Stimulated activated CD4-positive, alpha-beta T cell treated with anti-CD3 and anti-CD28 coated beads, TNF-alpha, amount 100 ng/mL, for 1 hour (primary cell): Measurements from ENCODE around the gene DLG2.
"Not testable (repeated sequence)": the region's sequence is repeated elsewhere in the genome, so short reads cannot be mapped to it uniquely, and the experiment has no call there.

ENCODE experiments used
- DNase-seq, 3 donors: peaks; one replicate each; pipeline ENCODE4 v3.0.0-alpha.2; 2020; ENCODE audit warnings: low read depth in 3 of 3, low spot score in 1 of 3

The DLG2 gene

GRCh38 chr11:84795698-84796097 is 831.4 kb downstream of the DLG2 start:
- no peak for DNase-seq

DNA sequence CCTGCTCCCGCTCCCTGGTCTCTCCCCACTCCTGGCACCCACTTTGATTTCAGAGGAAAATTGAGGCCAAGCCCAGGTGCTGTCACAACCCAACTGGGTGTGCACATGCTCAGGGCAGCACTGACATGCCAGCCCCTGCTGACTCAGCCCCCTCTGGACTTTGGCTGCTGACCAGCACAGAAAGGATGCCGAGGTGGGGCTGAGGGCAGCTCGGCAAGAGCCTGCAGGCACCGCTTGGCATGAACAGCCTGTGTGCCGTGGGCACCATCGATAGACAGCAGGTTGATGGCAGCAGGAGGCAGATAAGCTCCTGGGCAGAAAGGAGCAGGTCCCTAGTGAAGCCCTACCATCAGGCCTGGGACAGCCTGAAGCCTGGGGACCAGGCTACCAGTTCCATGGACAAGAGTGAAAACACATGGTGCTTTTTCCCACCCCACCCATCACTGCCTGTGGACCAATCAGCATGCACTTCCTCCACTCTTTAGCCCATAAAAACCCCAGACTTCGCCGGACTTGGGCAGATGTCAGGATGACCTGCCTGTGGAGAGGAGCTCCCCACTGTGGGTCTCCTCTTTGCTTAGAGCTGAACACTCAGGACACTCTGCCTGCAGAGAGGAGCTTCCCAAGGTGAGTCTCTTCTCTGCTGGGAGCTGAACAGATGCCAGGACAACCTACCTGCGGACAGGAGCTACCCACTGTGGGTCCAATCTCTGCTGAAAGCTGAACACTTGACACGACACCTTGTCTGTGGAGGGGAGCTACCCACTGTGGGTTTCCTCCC is 832.3 kb downstream of the DLG2 start:
- no peak for DNase-seq

GRCh38 chr11:84793318-84793717 is 833.8 kb downstream of the DLG2 start:
- DNase-seq: no peak

DNA sequence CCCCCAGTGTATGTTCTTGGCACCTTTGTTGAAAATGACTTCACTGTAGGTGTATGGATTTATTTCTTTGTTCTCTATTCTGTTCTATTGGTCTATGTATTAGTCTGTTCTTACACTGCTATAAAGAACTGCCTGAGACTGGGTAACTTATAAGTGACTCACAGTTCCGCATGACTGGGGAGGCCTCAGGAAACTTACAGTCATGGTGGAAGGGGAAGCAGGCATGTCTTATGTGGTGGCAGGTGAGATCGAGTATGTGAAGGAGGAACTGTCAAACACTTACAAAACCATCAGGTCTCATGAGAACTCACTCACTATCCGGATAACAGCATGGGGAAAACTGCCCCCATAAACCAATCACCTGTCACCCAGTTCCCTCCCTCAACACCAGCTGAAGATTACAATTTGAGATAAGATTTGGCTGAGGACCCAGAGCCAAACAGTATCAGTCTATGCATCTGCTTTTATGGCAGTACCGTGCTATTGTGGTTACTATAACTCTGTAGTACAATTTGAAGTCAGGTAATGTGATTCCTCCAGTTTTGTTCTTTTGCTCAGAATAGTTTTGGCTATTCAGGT is 836.2 kb downstream of the DLG2 start:
- DNase-seq: no peak

DNA sequence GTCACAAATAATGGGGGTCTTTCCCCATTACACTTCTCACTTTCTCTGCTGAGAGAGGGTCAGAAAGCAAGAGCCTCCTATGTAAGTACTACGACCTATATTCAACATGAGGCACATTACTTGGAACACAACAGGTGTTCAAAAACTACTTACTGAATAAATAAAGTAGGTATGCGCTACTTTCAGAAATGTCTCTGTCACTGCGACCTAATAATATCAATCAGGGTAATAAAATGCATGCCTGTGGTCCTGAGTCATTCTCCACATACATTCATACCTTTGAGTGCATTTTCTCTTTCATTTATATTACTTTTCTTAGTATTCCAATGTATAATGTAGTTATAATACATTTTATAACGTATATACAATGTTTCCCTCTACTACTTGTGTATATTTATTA is 838.9 kb downstream of the DLG2 start:
- no peak for DNase-seq

DNA sequence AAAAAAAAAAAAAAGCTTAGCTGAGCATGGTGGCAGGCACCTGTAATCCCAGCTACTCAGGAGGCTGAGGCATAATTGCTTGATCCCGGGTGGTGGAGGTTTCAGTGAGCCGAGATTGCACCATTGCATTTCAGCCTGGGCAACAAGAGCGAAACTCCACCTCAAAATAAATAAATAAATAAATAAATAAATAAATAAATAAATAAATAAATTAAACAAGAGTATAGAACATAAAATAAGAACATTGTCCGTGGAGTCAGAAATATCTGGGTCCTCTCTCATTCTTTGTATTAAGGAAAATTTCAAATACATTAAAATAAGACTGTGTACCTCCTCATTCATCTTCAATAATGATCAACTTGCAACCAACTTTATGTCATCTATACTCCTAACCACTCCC is 843.0 kb downstream of the DLG2 start:
- DNase-seq: not testable (repeated sequence)

GRCh38 chr11:84780689-84781293 is 846.4 kb downstream of the DLG2 start:
- DNase-seq: no peak

GRCh38 chr11:84775503-84775902 is 851.6 kb downstream of the DLG2 start:
- DNase-seq: no peak

- no peak for DNase-seq
These were observed 863.2 kb downstream of the DLG2 start for GRCh38 chr11:84763931-84764330.

DNA sequence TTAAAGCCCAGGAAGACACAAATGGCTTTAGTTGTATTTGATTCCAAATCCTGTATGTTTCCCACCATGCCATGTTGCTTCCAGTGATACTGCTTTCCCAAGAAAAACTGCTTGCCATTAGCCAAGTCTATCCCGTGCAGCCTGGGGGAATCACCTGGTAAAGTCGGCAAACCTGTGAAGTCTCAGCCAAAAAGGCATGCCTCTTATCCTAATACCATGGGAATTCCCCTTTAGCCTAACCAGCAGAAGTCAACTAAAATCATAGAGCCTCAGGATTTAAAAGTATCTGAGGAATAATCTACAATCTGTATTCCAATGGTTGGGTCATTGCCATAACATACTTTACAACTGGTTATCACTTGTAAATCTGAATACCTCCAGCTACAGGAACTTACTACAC is 869.4 kb downstream of the DLG2 start:
- DNase-seq: no peak

- no peak for DNase-seq
These were observed 875.8 kb downstream of the DLG2 start for GRCh38 chr11:84751371-84751770.

DNA sequence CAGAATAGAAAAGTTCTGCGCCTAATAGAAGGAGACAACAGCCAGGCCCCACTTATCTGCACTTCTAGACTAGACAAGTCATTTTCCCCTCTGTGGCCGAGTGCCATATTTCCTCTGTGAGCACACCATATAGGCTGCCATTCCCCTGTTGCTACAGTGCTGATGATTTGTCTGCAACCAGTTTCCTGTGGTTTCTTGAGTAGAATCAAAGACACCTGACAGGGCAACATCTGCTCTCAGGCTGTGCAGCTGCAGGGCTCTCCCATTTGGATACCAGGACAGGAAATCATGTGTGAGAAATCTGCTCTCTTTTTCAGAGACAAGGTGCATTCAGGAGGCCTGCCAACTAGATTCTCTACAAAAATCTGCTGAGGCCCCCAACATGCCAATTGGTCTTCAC is 879.3 kb downstream of the DLG2 start:
- no peak for DNase-seq

GRCh38 chr11:84740050-84740449 is 887.1 kb downstream of the DLG2 start:
- no peak for DNase-seq

DNA sequence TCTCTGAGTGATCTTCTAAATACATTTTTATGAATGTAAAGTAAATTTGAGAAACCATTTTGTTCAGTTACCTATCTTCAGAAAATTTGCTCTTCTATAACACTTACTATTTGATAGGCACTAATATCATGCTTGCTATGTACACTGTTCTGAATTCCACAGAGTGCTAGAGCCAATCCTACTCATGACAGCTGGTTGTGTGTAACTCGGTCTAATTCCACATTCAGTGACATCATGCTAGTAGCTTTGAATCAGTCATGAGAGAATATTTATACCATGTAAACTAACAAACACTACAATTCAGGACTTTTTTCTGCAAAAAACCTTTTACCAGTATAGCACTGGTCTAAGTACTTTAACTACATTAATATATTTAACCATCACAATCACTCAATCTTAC is 902.9 kb downstream of the DLG2 start:
- DNase-seq: no peak

DNA sequence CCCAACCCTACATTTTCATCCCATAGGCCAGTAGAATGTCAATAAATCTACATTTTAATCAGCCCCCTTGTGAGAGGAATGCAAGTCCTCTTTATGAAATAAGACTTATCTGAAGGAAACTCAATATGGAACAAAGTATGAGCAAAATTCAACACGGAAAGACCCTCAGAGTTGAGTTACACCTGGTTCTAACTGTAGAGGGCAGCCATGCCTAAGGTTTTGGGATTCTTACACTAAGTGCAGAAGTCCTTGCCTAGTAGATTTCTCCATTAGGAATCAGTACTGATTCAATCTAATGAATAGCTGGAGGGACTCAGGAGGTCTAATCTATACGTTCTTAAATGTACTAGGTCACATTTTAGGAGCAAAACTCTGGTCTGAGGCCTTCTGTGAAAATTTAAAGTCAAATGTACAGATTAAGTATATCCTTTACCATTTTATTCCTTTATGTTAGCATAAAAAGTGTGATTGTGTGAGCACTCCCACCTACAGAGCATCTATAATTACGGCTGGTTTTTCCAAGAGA is 904.5 kb downstream of the DLG2 start:
- DNase-seq: no peak

DNA sequence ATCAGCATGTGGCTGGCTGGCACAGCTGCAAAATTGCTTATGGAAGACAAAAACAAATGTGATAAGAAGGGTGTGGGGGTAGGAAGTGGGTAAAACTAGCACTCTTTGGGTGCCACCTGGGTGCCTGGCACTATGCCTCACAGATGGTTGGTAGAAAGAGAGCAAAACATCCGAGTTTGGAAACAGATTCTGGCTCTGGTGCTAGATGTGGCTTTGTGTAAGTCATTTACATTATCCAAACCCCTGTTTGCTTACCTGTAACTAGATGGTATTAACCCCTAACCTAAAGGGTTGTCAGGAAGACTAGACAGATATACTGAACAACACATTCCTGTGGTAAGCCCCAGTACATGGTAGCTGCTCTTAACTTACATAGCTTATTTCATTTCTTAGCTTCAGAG is 905.6 kb downstream of the DLG2 start:
- no peak for DNase-seq

DNA sequence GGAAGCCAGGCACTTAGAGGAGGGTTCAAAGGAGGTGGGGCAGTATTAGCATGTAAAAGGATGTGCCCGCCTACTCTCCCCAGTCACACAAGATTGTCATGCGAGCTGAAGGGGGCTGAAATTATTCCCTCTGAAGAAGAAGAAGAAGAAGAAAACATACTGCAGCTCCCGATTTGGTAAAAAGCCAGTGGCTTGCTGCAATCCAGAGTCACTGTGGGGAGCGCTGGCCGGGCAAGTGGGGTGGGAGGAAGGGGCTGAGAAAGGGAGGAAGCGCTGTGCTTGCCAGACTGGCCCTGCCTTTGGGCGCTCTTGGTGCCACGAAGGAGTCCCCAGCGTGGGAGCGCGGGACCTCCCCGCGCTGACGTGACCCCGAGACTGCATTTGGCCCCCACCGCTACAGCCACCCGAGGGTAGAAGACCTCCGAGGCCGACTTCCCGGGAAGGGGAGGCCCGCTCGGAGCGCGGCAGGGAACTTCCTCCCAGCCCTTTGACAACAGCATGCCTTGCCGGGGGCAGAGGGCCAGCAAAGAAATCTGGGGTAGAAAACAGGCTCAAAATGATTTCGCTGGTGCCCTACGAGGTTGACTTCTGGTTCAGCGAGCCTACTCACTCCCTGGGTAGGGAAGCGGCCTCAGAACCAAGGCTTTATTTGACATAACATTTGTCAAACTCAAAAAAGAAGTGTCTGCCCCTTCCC is 906.3 kb downstream of the DLG2 start:
- DNase-seq: no peak

- DNase-seq: no peak
These were observed 907.1 kb downstream of the DLG2 start for GRCh38 chr11:84719935-84720577.

- DNase-seq: no peak
These were observed 912.8 kb downstream of the DLG2 start for GRCh38 chr11:84714316-84714780.

DNA sequence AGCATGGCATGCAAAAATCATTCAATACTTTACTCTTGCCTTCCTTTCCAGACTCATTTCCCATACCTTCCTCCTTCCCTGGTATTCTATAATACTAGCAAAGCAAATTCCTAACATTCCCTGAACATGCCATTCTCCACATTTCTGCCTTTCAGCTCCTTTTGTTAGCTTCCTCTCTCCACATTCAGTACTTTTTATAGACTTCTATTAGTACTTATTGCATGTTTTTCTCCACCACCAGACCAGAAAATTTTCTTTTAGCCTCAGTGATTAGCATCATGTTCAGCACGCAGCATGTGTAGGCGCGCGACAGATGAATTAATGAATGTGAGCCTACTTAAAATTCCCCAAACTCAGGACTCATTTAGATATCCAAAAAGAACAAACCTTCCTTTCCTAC is 935.3 kb downstream of the DLG2 start:
- DNase-seq: no peak

- DNase-seq: no peak
These were observed 939.7 kb downstream of the DLG2 start for GRCh38 chr11:84687433-84687832.
